Stimulated activated CD8-positive, alpha-beta memory T cell treated with anti-CD3 and anti-CD28 coated beads, Interleukin-15, amount 100 ng/mL, for 24 hours (primary cell): ENCODE data around the gene DNM1.

Source experiments
- DNase-seq: peaks from one replicate; pipeline ENCODE4 v3.0.0-alpha.2; 2020; ENCODE audit warnings: low read depth

Gene DNM1

GRCh38 chr9:128205296-128205944, 2.2 kb downstream of the DNM1 start:
- no peak for DNase-seq

- no peak for DNase-seq
Measured at GRCh38 chr9:128206484-128206883, 3.3 kb downstream of the DNM1 start.

DNA sequence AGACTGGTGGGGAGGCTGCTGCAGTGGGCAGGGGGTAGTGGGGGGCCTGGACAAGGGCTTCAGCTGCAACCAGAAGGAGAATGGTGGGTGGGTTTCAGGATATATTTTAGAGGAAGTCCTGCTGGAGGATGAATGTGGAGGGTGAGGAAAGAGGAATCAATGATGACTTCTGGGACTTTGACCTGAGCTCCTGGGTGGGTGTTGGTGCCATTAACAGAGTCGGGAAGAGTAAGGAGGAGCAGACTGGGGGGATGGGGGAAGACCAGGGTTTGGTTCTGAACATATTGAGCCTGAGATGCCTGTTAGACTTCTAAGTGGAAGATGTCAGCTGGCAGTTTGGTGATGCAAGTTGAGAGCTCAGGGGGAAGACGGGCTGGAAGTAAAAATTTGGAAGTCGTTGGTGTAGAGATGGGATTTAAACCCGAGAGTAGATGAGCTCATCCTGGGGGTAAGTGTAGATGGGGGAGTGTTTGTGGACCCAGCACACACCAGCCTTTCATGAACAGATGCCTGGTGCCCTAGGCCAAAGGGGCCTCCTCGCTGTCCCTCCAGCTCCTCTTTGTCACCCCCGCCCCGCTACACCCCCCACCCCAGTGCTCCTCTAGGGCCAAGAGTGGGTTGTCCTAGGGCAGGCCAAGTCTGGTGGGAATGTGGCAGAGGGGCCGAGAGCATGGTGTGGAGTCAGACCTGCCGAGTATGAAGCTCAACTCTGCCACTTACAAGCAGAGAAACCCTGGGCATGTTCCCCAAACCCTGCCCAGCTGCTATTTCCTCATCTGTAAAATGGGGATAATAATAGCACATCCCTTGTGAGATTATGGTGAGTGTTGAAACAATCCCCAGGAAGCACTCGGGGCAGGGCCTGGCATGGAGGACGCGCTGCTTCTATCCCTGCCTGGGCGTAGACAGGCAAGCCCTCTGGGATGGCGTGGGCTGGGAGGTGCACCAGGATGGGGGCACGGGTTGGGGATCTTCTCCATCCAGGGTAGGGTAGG, 4.0 kb downstream of the DNM1 start:
- no peak for DNase-seq

GRCh38 chr9:128208386-128208785, 5.2 kb downstream of the DNM1 start:
- DNase-seq = no peak

DNA sequence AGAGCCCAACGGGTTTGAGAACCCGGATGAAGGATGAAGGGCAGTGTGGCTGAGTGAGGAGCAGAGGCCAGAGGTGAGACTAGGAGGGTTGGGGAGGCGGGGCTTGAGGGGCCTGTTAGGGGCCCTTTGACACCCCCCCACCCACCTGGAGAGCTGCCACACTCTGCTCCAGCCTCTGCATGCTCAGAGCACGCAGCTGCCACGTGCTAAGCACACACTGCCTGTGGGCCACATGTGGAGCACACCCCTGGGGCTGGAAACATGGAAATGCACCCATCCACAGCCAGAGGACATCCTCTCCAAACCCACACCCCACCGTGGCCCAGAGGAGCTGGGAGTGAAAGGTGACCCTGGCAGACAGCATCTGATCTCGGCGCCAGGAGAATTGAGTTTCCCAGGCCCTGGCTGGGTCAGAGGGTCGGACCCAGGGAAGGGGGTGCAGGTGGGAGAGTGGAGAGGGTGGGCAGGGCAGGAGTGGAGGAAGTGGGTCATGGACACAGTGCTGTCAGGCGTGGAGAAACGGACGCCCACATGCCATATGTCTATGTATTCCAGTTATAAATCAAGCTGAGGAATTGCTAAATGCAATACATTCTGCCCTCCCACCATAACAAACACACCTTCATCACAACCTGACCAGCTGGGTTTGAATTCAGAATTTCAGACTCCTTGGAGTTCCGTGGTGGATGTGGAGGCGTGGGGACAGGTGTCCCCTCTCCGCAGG, 5.9 kb downstream of the DNM1 start:
- DNase-seq = no peak

- DNase-seq = no peak
Measured at GRCh38 chr9:128211186-128211980, 8.2 kb downstream of the DNM1 start.

- DNase-seq = no peak
Measured at GRCh38 chr9:128211981-128212281, 8.8 kb downstream of the DNM1 start.

GRCh38 chr9:128213746-128214497, 10.7 kb downstream of the DNM1 start:
- no peak for DNase-seq

GRCh38 chr9:128214571-128215490, 11.7 kb downstream of the DNM1 start:
- no peak for DNase-seq

GRCh38 chr9:128215491-128216409, 12.6 kb downstream of the DNM1 start:
- no peak for DNase-seq

- DNase-seq = no peak
Measured at GRCh38 chr9:128216781-128217553, 13.8 kb downstream of the DNM1 start.

DNA sequence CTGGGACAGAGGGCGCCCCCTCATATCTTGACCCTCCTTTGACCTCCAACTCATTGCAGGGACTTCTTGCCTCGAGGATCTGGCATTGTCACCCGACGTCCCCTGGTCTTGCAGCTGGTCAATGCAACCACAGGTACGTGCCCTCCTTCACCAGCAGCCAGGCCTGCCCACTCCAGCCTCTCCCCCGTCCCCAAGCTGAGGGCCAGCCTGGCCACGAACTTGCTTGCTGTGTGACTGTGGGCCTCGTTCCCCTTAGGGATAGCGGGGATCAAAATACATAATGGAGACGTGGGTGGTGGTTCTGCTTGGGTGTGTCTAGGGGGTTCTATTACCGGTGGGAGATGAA, 15.0 kb downstream of the DNM1 start:
- DNase-seq = no peak

GRCh38 chr9:128218518-128219389, 15.6 kb downstream of the DNM1 start:
- peak; percentile 81 for DNase-seq

- no peak for DNase-seq
Measured at GRCh38 chr9:128219831-128220230, 16.7 kb downstream of the DNM1 start.

GRCh38 chr9:128222026-128222425, 18.8 kb downstream of the DNM1 start:
- no peak for DNase-seq

GRCh38 chr9:128222880-128223670, 19.9 kb downstream of the DNM1 start:
- DNase-seq = no peak

- no peak for DNase-seq
Measured at GRCh38 chr9:128224877-128225276, 21.7 kb downstream of the DNM1 start.
